Inferior parietal cortex (tissue), 1 donor: ENCODE results near the gene KMT2A.
A peak's percentile ranks its signal among the peaks of the same experiment; 100 is the strongest.

Experiments
- DNase-seq: peaks from one replicate; pipeline ENCODE4 v3.0.0-alpha.2; 2016; ENCODE audit errors: extremely low spot score

The KMT2A gene

DNA sequence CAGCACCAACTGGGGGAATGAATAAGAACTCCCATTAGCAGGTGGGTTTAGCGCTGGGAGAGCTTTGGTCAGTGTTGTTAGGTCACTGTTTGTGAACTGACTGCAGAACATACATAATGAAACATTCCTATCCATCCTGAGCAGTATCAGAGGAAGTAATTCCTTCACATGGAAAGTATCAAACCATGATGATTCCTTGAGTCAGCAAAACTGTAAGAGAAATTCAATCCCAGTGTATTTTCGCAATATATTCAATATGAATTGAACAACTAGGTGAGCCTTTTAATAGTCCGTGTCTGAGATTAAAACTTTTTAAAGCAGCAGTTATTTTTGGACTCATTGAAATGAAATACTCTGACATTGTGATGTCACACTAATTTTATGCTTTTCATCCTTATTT, 48.1 kb downstream of the KMT2A start:
- no peak for DNase-seq

DNA sequence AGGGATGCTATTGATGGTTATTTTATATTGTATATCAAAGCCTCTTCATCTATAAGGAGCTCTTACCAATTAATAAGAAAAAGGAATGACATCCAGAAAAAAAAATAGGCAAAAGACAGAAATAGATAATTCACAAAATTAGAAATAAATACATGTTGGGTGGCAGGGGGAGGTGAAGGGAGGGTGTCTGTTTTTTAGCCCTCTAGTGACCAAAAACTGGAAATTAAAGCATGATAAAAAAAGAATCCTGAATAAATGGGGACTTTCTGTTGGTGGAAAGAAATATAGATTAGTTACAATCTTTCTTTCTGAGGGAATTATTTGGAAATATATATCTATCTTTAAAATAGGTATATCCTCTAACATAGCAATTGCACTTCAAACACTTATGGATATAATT, 49.0 kb downstream of the KMT2A start:
- DNase-seq: no peak

DNA sequence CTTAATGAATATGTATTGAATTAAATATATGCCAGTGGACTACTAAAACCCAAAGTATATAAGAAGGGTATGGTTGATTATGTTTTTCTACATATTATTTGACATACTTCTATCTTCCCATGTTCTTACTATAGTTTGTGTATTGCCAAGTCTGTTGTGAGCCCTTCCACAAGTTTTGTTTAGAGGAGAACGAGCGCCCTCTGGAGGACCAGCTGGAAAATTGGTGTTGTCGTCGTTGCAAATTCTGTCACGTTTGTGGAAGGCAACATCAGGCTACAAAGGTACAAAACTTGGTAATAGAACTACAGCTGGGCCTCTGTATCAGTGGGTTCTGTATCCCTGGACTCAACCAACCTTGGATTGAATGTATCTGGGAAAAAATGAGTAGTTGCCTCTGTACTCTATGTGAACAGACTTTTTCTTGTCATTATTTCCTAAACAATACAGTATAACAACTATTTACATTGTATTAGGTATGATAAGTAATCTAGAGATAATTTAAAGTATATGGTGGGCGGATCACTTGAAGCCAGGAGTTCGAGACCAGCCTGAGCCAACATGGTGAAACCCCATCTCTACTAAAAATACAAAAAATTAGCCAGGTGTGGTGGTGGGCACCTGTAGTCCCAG, 52.3 kb downstream of the KMT2A start:
- DNase-seq: peak; percentile 82

DNA sequence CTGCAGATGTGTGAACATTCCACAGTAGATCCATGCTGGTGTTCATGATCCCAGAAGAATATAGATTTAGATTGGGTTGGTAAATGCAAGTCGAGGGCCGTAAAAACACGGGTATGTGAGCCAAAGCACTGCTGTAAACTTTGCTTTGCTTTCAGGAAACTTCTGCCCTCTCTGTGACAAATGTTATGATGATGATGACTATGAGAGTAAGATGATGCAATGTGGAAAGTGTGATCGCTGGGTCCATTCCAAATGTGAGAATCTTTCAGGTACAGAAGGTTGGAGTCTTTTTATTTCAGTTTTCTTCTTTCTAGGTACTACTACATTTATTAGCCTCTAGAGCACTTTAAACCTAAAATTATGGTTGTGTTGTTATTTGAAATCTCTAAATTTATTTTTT, 54.7 kb downstream of the KMT2A start:
- DNase-seq: no peak

DNA sequence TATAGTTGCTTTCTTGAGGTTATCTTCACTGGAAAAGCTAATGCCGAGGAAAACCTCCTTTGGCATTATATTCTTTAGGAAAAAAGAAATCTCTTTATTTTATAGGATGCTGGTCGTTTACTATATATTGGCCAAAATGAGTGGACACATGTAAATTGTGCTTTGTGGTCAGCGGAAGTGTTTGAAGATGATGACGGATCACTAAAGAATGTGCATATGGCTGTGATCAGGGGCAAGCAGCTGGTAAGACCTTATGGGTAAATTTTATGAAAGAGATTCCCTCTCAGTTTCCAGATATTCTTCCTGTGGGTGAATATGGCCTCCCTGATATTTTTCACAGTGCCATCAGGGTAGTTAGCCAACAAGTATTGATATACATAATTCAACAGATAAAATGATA, 61.5 kb downstream of the KMT2A start:
- no peak for DNase-seq

DNA sequence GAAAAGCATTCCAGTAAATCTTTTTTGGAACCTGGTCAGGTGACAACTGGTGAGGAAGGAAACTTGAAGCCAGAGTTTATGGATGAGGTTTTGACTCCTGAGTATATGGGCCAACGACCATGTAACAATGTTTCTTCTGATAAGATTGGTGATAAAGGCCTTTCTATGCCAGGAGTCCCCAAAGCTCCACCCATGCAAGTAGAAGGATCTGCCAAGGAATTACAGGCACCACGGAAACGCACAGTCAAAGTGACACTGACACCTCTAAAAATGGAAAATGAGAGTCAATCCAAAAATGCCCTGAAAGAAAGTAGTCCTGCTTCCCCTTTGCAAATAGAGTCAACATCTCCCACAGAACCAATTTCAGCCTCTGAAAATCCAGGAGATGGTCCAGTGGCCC, 66.9 kb downstream of the KMT2A start:
- no peak for DNase-seq

DNA sequence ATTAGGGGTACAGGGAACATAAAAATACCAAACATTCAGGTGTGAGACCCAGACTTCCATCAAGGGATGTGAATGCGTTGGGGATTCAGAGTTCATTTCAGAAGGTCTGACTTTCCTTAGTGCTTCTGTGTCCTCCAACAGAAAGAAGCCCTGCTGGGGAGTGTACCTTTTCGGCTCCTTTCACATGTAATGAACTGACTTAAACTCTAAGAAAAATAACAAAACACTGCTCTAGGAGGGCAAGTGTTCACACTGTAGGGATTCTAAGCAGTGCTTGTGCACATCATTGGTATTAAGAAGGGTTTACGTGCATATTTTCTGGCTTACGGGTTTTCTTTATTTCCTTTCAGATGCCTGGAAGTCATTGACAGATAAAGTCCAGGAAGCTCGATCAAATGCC, 75.3 kb downstream of the KMT2A start:
- no peak for DNase-seq

DNA sequence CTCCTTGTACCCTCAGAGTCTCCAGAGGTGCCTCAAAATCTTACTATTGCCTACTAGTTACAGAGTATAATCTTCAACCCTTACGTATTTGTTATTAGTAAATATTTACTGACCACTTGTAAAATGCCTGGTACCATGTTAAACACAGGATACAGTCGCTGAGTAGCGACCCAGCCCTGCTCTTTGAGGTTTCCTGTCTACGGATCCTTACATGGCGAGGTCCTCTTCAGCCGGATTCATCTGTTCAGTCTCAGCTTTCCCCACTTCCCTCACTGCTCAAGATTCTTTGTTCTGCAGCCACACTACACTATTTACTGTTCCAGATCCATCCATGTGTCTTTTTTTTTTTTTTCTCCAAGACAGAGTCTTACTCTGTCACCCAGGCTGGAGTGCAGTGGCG, 77.8 kb downstream of the KMT2A start:
- DNase-seq: no peak

DNA sequence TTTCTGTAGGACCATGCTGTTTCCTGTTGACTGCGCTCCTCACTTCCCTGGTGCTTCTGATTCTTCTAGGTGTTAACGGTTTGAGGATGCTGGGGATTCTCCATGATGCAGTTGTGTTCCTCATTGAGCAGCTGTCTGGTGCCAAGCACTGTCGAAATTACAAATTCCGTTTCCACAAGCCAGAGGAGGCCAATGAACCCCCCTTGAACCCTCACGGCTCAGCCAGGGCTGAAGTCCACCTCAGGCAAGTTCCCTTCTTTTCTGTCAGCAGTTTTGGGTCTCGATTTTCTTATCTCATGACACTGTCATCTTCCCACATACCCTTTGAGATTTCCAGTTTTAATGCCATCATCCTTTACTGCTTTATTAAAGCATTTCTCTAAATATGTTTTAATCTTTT, 83.3 kb downstream of the KMT2A start:
- DNase-seq: no peak

DNA sequence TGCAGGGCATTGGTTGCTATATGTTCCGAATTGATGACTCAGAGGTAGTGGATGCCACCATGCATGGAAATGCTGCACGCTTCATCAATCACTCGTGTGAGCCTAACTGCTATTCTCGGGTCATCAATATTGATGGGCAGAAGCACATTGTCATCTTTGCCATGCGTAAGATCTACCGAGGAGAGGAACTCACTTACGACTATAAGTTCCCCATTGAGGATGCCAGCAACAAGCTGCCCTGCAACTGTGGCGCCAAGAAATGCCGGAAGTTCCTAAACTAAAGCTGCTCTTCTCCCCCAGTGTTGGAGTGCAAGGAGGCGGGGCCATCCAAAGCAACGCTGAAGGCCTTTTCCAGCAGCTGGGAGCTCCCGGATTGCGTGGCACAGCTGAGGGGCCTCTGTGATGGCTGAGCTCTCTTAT, 85.6 kb downstream of the KMT2A start:
- no peak for DNase-seq

DNA sequence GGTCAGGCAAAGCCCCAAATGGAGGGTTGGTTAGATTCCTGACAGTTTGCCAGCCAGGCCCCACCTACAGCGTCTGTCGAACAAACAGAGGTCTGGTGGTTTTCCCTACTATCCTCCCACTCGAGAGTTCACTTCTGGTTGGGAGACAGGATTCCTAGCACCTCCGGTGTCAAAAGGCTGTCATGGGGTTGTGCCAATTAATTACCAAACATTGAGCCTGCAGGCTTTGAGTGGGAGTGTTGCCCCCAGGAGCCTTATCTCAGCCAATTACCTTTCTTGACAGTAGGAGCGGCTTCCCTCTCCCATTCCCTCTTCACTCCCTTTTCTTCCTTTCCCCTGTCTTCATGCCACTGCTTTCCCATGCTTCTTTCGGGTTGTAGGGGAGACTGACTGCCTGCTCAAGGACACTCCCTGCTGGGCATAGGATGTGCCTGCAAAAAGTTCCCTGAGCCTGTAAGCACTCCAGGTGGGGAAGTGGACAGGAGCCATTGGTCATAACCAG, 86.3 kb downstream of the KMT2A start:
- DNase-seq: no peak

DNA sequence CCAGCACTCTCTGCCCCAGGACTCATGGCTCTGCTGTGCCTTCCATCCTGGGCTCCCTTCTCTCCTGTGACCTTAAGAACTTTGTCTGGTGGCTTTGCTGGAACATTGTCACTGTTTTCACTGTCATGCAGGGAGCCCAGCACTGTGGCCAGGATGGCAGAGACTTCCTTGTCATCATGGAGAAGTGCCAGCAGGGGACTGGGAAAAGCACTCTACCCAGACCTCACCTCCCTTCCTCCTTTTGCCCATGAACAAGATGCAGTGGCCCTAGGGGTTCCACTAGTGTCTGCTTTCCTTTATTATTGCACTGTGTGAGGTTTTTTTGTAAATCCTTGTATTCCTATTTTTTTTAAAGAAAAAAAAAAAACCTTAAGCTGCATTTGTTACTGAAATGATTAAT, 88.1 kb downstream of the KMT2A start:
- no peak for DNase-seq

DNA sequence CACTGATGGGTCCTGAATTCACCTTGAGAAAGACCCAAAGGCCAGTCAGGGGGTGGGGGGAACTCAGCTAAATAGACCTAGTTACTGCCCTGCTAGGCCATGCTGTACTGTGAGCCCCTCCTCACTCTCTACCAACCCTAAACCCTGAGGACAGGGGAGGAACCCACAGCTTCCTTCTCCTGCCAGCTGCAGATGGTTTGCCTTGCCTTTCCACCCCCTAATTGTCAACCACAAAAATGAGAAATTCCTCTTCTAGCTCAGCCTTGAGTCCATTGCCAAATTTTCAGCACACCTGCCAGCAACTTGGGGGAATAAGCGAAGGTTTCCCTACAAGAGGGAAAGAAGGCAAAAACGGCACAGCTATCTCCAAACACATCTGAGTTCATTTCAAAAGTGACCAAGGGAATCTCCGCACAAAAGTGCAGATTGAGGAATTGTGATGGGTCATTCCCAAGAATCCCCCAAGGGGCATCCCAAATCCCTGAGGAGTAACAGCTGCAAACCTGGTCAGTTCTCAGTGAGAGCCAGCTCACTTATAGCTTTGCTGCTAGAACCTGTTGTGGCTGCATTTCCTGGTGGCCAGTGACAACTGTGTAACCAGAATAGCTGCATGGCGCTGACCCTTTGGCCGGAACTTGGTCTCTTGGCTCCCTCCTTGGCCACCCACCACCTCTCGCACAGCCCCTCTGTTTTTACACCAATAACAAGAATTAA, 88.6 kb downstream of the KMT2A start:
- no peak for DNase-seq

DNA sequence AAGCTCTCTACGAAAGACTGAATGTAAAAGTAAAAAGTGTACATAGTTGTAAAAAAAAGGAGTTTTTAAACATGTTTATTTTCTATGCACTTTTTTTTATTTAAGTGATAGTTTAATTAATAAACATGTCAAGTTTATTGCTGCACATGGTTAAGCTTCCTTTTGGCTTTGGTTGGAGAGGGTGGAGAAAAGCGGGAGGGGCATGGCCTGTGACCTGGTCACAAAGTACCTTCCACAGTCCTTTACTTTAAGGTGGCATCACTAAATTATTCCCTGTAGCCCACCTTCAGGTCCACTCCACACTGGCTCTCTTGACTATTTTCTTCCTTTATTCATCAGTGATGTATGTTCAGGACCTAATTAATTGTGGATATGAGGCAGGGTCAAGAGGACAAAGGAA, 90.4 kb downstream of the KMT2A start:
- no peak for DNase-seq

DNA sequence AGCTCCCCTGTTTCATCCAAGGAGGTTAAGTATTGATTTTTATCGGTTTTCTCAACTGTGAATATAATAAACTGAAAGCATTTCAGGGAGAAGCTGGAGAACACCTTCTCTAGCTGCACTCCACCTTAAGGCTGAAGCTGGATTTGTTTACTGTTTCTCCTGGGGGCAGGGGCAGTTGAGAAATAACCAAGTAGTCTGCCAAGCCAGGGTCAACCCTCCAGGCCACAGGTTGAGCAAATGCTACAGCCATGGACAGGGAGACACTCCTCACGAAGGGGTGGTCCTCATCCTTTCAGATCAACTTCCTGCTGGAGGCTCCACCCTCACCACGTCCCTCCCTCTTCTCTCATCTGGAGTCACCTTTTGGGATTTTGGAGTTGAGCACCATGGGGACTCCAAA, 90.8 kb downstream of the KMT2A start, which contains the start of gene TTC36:
TTC36 (plus strand) TSS at position 366 of the 400 bp plus-strand sequence; CDS start at position 387, 21 bp downstream.
- DNase-seq: no peak

DNA sequence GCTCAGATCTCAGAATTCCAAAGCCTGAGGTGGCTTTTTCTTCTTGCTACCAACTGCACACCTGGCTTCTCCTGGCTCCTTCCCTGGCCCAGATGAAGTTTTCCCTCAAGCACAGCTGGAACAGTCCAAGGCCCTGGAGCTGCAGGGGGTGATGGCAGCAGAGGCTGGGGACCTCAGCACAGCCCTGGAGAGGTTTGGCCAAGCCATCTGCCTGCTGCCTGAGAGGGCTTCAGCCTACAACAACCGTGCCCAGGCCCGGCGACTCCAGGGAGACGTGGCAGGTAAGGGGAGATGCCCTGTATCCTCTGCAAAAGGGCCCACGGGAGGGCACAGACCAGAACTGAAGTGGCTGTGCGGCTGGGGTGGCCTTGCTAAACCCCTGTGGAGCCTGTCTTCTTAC, 92.2 kb downstream of the KMT2A start:
- no peak for DNase-seq

DNA sequence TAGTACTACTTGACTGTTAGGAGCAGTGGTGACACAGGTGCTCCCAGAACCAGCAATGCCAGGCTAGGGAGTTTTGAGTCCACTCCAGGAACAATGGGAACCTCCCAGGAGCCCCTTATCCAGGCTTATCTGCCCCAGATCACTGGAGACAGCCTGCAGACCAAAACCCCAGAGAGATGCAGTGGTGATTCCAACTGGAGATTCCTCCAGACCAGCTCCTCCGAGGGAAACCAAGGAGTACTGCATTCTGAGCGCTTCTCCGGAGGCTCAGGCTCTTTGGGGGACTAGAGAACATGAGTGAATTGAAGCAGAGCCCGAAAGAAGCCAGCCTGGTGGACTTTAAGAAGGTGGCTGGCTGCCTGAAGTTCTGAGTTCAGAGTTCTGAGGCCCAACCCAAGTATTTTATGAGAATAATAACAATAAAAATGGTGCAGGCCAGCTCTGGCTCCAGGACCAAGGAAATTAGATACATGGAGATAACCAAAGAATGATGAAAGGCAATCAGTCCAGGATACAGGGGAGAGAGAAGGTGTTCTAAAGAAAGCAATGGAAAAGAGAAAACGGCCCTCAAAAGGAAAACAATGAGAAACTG, 93.4 kb downstream of the KMT2A start:
- no peak for DNase-seq

DNA sequence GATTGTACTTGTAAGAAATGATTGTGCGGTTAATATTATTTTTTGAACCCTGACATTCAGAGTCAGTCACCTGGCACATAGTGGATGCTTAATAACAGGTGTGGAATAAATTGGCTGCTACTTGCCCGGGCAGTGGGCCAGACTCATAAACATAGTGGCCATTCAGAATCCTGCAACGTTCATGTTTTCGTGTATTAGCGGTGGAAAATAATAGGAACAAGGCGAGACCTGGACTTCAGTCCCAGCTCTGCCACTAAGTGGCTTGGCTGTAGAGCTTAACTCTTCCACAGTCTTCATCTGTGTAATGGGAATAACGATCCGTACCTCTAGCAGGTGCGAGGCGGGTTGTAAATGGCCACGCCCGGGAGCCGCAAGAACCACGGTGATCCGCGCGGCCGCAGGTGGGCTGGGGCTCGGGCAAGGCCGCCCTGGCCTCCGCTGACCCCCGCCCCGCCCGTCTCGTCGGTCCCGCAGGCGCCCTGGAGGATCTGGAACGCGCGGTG, 93.9 kb downstream of the KMT2A start:
- peak; percentile 9 for DNase-seq

DNA sequence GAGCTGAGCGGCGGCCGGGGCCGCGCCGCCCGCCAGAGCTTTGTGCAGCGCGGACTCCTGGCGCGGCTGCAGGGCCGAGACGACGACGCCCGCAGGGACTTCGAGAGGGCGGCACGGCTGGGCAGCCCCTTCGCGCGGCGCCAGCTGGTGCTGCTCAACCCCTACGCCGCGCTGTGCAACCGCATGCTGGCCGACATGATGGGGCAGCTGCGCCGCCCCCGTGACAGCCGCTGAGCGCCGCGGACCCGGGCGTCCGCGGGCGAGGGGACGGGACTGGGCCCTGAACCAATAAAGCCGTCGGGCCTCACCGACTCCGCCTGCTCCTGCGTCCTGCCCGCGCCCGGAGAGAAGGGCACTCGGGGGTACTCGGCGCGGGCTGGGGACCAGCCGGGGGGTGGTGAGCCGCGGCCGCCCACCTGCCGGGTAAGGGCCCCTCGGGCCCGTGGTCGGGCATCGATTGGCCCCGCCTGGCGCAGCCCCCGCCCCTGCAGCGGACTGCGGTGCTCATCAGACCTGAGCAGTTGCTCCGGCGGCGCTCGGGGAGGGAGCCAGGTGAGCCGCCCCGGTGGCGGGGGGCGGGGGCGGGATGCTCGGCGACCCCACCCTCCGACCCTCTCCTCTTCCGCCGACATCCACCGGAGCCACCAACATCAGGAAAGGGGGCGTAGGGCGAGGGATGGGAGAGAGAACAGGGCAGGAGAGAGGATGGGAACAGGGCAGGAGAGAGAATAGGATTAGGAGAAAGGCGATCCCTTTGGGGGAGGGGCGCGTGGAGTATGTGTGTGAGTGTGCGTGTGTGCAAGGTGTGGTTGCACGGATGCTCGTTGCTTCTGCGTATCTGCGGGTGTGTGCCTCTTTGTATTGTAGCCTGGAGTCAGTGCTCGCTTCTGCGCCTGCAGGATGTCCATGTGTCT, 94.6 kb downstream of the KMT2A start, which contains the start of gene TMEM25:
TMEM25 (plus strand) TSS at position 510 of the 914 bp plus-strand sequence. CDS start 610 bp downstream, outside the sequence.
- peak; percentile 56 for DNase-seq

DNA sequence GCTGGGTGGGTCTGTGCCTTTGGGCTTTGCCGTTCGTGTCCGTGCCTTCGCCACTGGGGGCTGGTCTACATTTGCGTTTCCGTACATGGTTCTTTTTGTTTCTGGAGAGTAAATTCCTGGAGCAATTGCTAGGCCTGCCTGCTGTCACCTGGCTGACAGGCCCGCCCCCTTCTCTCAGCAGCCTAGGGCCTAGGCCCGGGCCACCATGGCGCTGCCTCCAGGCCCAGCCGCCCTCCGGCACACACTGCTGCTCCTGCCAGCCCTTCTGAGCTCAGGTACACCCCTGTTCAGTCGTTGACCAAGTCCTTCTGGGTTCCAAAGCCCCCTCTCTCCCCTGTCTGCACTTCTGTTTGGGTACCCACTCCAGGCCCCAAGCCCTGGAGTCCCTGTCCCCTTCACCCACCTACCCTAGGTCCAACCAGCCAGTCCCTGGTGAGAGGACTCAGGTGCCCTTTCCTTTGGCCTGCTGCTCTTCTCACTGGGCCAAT, 95.3 kb downstream of the KMT2A start:
- no peak for DNase-seq

DNA sequence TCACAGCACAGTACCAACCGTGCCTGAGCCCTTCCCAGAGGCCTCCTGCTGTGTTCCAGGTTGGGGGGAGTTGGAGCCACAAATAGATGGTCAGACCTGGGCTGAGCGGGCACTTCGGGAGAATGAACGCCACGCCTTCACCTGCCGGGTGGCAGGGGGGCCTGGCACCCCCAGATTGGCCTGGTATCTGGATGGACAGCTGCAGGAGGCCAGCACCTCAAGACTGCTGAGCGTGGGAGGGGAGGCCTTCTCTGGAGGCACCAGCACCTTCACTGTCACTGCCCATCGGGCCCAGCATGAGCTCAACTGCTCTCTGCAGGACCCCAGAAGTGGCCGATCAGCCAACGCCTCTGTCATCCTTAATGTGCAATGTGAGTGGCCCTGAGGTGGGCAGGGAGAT, 95.8 kb downstream of the KMT2A start:
- no peak for DNase-seq
